ENCODE measurements around the gene SATL1.
"Not testable (repeated sequence)": the region's sequence is repeated elsewhere in the genome, so short reads cannot be mapped to it uniquely, and the experiment has no call there.

Gene SATL1

GRCh38 chrX:85108165-85108564 is 135.4 kb downstream of the SATL1 start:
- no peak for DNase-seq (ENCODE audit: low spot score)

DNA sequence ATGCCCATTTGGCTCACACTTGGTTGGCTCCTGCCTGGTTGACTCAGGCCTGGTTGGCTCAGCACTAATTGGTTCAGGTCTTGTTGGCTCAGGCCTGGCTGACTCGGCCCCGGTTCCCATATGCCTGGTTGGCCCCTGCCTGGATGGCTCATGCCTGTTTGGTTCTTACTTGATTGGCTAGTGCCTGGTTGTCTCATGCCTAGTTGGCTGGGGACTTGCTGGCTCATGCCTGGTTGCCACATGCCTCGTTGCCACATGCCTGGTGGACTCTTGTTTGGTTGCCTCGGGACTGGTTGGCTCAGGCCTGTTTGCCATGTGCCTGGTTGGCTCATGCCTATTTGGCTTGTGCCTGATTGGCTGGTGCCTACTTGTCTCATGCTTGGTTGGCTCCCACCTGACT is 136.2 kb downstream of the SATL1 start:
- no peak for DNase-seq (ENCODE audit: low spot score)

GRCh38 chrX:85089321-85089840 is 154.2 kb downstream of the SATL1 start:
- no peak for DNase-seq (ENCODE audit: low spot score)

DNA sequence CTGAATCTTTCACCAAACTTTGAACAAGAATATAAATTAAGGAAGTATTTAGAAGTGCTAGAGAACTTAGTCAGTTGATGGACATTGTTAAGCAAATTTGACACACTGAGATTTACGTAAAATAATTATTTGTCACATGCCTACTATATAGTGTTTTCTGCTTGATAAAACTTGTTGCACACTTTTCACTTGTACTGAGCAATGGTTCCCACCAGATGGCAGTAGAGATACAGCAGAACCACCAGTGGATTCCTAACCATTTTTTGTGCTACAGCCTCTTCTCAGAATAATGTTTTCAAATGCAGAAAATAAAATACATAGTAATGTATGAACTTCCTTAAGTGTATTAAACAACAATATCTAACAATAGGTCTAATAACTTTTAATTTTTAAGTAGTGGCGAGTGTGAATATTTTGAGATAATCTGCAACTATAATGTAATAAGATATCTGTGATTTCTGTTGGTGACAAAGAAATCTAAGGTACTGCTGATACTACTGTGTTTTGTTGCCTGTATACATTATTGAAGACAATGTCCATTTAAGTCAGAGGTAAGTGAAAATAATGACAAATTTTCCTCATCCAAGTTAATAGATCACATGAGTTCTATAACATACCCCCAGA is 158.7 kb downstream of the SATL1 start:
- peak; percentile 44 for DNase-seq (ENCODE audit: low spot score)

DNA sequence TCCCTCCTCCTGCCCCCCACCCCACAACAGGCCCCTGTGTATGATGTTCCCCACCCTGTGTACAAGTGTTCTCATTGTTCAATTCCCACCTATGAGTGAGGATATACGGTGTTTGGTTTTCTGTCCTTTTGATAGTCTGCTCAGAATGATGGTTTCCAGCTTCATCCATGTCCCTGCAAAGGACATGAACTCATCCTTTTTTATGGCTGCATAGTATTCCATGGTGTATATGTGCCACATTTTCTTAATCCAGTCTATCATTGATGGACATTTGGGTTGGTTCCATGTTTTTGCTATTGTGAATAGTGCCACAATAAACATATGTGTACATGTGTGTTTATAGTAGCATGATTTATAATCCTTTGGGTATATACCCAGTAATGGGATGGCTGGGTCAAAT is 166.3 kb downstream of the SATL1 start:
- not testable (repeated sequence) for DNase-seq (ENCODE audit: low spot score)

DNA sequence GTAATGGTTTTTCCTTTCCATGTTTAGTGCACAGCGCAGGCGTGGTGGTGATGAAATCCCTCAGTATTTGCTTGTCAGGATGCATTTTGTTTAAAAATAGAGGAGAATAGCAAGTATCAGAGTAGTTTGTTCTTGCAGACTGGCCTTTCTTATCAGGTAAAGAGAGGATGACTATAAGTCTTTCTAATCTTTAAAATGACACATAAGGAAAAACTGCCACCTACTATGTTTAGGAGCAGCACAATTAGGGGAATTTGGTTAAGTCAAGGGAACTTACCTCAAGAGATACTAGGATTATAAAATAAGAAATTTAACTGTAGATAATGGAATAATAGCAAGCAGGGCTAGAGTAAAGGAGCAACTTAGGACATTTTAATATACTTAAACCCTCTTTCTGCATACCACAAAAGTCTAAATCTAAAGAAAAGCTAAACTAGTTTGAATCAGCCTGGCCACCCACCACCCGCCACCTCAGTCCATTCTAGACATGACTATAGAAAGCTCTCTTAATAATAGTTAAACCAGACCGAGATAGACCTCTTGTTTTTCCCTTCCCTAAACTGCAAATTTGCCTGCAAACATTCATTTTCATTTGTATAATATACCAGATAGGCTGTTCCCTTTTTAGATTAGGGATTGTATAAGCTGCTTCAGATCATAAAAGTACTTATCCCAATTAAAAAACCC is 177.9 kb downstream of the SATL1 start:
- no peak for DNase-seq (ENCODE audit: low spot score)

GRCh38 chrX:85052636-85053343 is 190.8 kb downstream of the SATL1 start:
- DNase-seq (ENCODE audit: low spot score): no peak

DNA sequence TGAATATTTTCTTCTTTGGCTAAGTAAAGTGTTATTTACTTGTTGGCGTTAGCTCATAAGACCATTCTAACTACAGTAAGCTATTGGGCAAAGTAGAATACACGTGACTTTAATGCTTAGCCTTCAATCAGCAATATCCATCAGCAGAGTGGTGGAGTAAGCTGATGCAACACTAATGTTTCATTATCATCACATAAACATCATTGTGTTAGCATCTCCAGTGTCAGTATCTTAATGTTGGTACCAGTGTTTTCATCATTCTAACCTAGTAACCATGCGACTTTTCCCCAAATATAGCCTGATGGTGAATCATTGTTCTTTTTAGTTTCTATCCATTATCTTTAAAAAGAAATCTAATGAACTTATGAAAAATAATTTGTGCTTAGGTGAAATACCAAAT is 191.4 kb downstream of the SATL1 start:
- no peak for DNase-seq (ENCODE audit: low spot score)

DNA sequence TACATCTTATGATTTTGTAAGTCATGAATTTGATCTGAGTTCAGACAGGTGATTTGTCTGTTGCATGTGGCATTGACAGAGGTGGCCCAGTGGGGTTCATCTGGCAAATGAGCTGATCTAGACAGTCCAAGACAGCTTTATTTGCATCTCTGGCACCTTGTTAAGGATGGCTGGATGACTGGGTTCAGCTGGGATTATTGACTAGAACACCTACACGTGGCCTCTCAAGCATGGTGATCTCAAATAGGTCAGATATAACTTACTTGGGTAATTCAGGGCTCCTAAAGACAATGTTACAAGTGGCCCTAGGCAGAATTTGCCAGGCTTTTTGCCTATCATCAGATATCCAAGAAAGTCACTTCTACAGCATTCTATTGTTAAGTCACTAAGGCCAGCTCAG is 192.0 kb downstream of the SATL1 start:
- DNase-seq (ENCODE audit: low spot score): no peak
